K562 (cell line): ENCODE data around the gene KIF3A. TPM values are rescaled to one million over a fixed set of nuclear protein-coding genes. Genes with fewer than 3 reads are reported as not detected.
A peak's percentile ranks its signal among the peaks of the same experiment; 100 is the strongest.

ENCODE experiments used
- ARNT ChIP-seq, 2 experiments: fragments of 450-650 bp; IDR thresholded peaks; 2 replicates each; pipeline ENCODE4 v1.6.1; 2016; ENCODE audit warnings: mild to moderate bottlenecking in 1 of 2
- ATF3 ChIP-seq, 2 experiments: fragments of 450-650 bp in 1 of 2; sonication (generic) in 1 of 2; formaldehyde crosslinking in 1 of 2; IDR thresholded peaks in 1 of 2; conservative IDR thresholded peaks in 1 of 2; 2 replicates each; pipeline versions ENCODE4 v1.6.1 to v1.8.1; 2016 to 2023; ENCODE audit warnings: mild to moderate bottlenecking in 2 of 2, moderate library complexity in 2 of 2, inconsistent platforms in 1 of 2, missing genetic modification reagents in 1 of 2
- CTBP1 ChIP-seq: fragments of 450-650 bp; IDR thresholded peaks from 2 replicates; pipeline ENCODE4 v1.6.1; 2016; ENCODE audit warnings: borderline replicate concordance
- ESRRA ChIP-seq: fragments of 450-650 bp; IDR thresholded peaks from 2 replicates; pipeline ENCODE4 v1.6.1; 2014; ENCODE audit warnings: low read depth, mild to moderate bottlenecking, moderate library complexity, borderline replicate concordance
- HIVEP1 ChIP-seq: fragments of 250-450 bp; sonication (Bioruptor Pico); IDR thresholded peaks from 2 replicates; pipeline ENCODE4 v1.4.0; 2020; ENCODE audit warnings: mild to moderate bottlenecking
- MAFG ChIP-seq: fragments of 450-650 bp; conservative IDR thresholded peaks from 2 replicates; pipeline ENCODE4 v1.6.1; 2016; ENCODE audit warnings: missing genetic modification characterization, missing compliant biosample characterization
- MBD2 ChIP-seq: sonication (generic); IDR thresholded peaks from 2 replicates; pipeline ENCODE4 v1.6.1; 2016; ENCODE audit warnings: low read depth, borderline replicate concordance
- PML ChIP-seq: IDR thresholded peaks from 2 replicates; pipeline ENCODE4 v1.6.1; 2012; ENCODE audit warnings: low read length, inconsistent platforms
- PPARD ChIP-seq: fragments of 250-450 bp; sonication (Bioruptor Pico); IDR thresholded peaks from 2 replicates; pipeline ENCODE4 v1.8.0; 2022; ENCODE audit warnings: inconsistent platforms, mild to moderate bottlenecking, moderate library complexity
- PYGO2 ChIP-seq: fragments of 450-650 bp; IDR thresholded peaks from 2 replicates; pipeline ENCODE4 v1.6.1; 2016; ENCODE audit warnings: mild to moderate bottlenecking, missing genetic modification characterization, moderate library complexity, missing compliant biosample characterization
- SREBF1 ChIP-seq: fragments of 150-350 bp; IDR thresholded peaks from 2 replicates; pipeline ENCODE4 v1.6.1; 2014; ENCODE audit warnings: antibody characterized with exemption, low read depth, low read length, borderline replicate concordance
- TAF9B ChIP-seq: fragments of 450-650 bp; IDR thresholded peaks from 2 replicates; pipeline ENCODE4 v1.6.1; 2018; ENCODE audit warnings: mild to moderate bottlenecking; ENCODE audit not compliant: partially characterized antibody
- TEAD2 ChIP-seq: fragments of 450-650 bp; IDR thresholded peaks from 2 replicates; pipeline ENCODE4 v1.6.1; 2016; ENCODE audit warnings: missing genetic modification characterization, control low read depth, missing compliant biosample characterization
- YY1 ChIP-seq, 3 experiments: IDR thresholded peaks; 2 replicates each; pipeline ENCODE4 v1.6.1; 2011; ENCODE audit warnings: low read length in 2 of 3, mild to moderate bottlenecking in 2 of 3, moderate library complexity in 2 of 3, borderline replicate concordance in 1 of 3, control low read depth in 1 of 3, low read depth in 1 of 3; ENCODE audit not compliant: insufficient read depth in 3 of 3, insufficient replicate concordance in 2 of 3, control insufficient read depth in 1 of 3, insufficient read length in 1 of 3; ENCODE audit errors: extremely low read depth in 1 of 3
- ZBTB1 ChIP-seq: sonication (generic); formaldehyde crosslinking; IDR thresholded peaks from 2 replicates; pipeline ENCODE4 v1.8.1; 2023; ENCODE audit warnings: missing genetic modification reagents, low read depth, mild to moderate bottlenecking, borderline replicate concordance
- ZBTB11 ChIP-seq, 3 experiments: fragments of 200-800 bp in 1 of 3; fragments of 250-450 bp in 1 of 3; fragments of 450-650 bp in 1 of 3; sonication (Bioruptor Pico) in 1 of 3; sonication (Bioruptor generic) in 1 of 3; formaldehyde crosslinking in 1 of 3; IDR thresholded peaks; 2 replicates each; pipeline versions ENCODE4 v1.6.1 to v1.8.0; 2016 to 2022; ENCODE audit warnings: mild to moderate bottlenecking in 2 of 3, missing genetic modification characterization in 2 of 3, missing compliant biosample characterization in 1 of 3, moderate library complexity in 1 of 3
- ZC3H11A ChIP-seq: IDR thresholded peaks from 2 replicates; pipeline ENCODE4 v1.6.1; 2012; ENCODE audit warnings: low read depth, low read length, improper control_type of control experiment
- ZFP30 ChIP-seq: fragments of 250-450 bp; sonication (Bioruptor Pico); IDR thresholded peaks from 2 replicates; pipeline ENCODE4 v1.8.0; 2022; ENCODE audit warnings: moderate library complexity, mild to moderate bottlenecking, inconsistent platforms, borderline replicate concordance
- ZNF212 ChIP-seq: fragments of 450-650 bp; formaldehyde crosslinking; IDR thresholded peaks from 2 replicates; pipeline ENCODE4 v1.4.0; 2020; ENCODE audit warnings: mild to moderate bottlenecking
- ZNF316 ChIP-seq: fragments of 450-650 bp; IDR thresholded peaks from 2 replicates; pipeline ENCODE4 v1.6.1; 2016
- ZNF76 ChIP-seq: fragments of 250-450 bp; sonication (Bioruptor Pico); IDR thresholded peaks from 2 replicates; pipeline ENCODE4 v1.4.0; 2020; ENCODE audit warnings: mild to moderate bottlenecking, moderate library complexity, borderline replicate concordance
- ZNF778 ChIP-seq: fragments of 450-650 bp; formaldehyde crosslinking; IDR thresholded peaks from 2 replicates; pipeline ENCODE4 v1.4.0; 2020; ENCODE audit warnings: mild to moderate bottlenecking, moderate library complexity
- polyA plus RNA-seq, 8 experiments: library from polyadenylated mRNA; depleted of rRNA in 4 of 8; stranded (reverse) in 5 of 8; unstranded in 3 of 8; fragments of >200 nt; fragmentation: Nextera tagmentation in 2 of 8; fragmentation: Illumina TruSeq in 1 of 8; extraction: Ambion mirVana in 2 of 8; extraction: Trizol in 1 of 8; gene quantifications; 2 replicates each; pipeline versions ENCODE4 v1.2.1 to v1.2.3, GENCODE V29; 2011 to 2014; ENCODE audit warnings: inconsistent platforms in 1 of 8, missing spikeins in 1 of 8
- total RNA-seq, 7 experiments: library from RNA; depleted of rRNA in 6 of 7; stranded (reverse); fragments of >200 nt in 6 of 7; fragmentation: Illumina TruSeq in 2 of 7; extraction: Trizol in 2 of 7; gene quantifications; 2 replicates each; pipeline versions ENCODE4 v1.2.1 to v1.2.3, GENCODE V29; 2011 to 2021; ENCODE audit warnings: low replicate concordance in 1 of 7

KIF3A gene
- total and polyA plus RNA-seq, 9 of the 15 experiments (the other 6 are each of a cell fraction or from before 2014, with no cell fraction given), result 1.5 to 7.8 (median 6.0) TPM

DNA sequence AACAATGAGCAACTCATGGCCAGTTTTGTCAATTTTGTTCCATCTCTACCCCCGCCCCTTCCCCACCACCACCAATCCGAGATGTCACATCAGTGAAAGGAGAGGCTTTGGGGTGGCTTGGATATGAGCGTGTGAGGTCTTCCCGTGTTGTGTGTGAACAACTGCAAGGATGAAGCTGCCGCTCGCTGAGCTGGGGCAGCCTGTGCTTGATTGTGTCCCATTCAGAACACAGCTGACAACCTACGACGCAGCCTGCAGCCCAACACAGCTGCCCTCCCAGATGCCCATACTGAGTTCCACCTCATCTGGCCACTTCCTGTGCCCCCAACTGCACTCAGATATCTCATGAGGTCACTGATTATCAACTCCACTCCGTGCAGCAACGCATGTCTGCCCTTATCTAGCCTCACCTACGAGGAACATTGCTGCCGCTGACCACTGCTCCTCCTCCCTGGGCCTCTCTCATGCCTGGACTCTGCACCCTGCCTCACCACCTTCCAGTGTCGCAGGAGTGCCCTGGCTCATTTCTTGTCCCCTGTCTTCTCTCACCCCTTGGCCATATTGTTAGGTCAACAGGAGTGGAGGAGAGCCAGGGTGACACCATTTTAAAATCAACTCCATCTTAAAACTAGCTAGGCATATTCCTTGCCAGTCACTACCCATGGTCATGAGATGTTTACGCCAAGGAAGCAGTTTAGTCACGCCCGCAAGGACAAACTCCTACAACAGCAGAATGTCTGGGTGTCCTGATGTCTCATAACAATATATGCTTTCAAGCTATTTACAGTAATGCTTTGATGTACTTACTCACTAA is 70.8 kb downstream of the KIF3A start (continued):
- peak; percentile 23; the same call in 1 of the 2 replicates for TF ChIP-seq ATF3 (IDR thresholded peaks at IDR 0.05)
- TF ChIP-seq ATF3 (CRISPR knock-in tag; conservative IDR thresholded peaks at IDR 0.05), result no peak
- TF ChIP-seq ZFP30, result no peak
- peak; percentile 70; the same call in 1 of the 2 replicates for TF ChIP-seq MBD2
- TF ChIP-seq CTBP1, result peak; percentile 67; the same call in 1 of the 2 replicates
- TF ChIP-seq TAF9B, result no peak
- no peak for TF ChIP-seq PPARD (CRISPR knock-in tag)
- TF ChIP-seq MAFG (tag), result peak; percentile 50
- peak in 2 of 3 experiments; percentile 0 to 49 for TF ChIP-seq YY1 (IDR thresholded peaks at IDR 0.05; ENCODE audit: borderline replicate concordance in 1 of 3, control insufficient read depth in 1 of 3, extremely low read depth in 1 of 3, insufficient read depth in 3 of 3, insufficient read length in 1 of 3, insufficient replicate concordance in 2 of 3, low read depth in 1 of 3, low read length in 2 of 3)
- no peak for TF ChIP-seq ZC3H11A
- peak; percentile 96 for TF ChIP-seq HIVEP1
- 0 out of 4 replicates have a peak, but pooled peaks of 1 of the 2 experiments have one; percentile 45 for TF ChIP-seq ARNT (IDR thresholded peaks at IDR 0.05)
- peak; percentile 98 for TF ChIP-seq ZNF76 (CRISPR knock-in tag)
- TF ChIP-seq ZNF212 (CRISPR knock-in tag), result 0 out of 2 replicates have a peak, but pooled peaks have one; percentile 82
- peak in 1 of 3 experiments; percentile 84; a peak in 2 of 6 replicates for TF ChIP-seq ZBTB11 (CRISPR knock-in tag; IDR thresholded peaks at IDR 0.05)
- no peak for TF ChIP-seq ESRRA
- TF ChIP-seq ZNF316, result peak; percentile 17; the same call in 1 of the 2 replicates
- peak; percentile 59; the same call in 1 of the 2 replicates for TF ChIP-seq ZBTB1
- TF ChIP-seq TEAD2 (tag), result peak; percentile 94
- TF ChIP-seq SREBF1, result no peak
- TF ChIP-seq ZNF778 (CRISPR knock-in tag), result no peak
- TF ChIP-seq PML, result peak; percentile 94
- TF ChIP-seq PYGO2 (tag), result peak; percentile 96
